OCI-LY7 (cell line): ENCODE data around the gene C12orf43. TPM values are rescaled to one million over a fixed set of nuclear protein-coding genes. Genes with fewer than 3 reads are reported as not detected.
A peak's percentile ranks its signal among the peaks of the same experiment; 100 is the strongest.

Experiments used
- BruUV-seq: library from RNA; stranded (reverse); fragments of 400-500 nt; replicated peaks from 2 replicates; lab custom pipeline; 2021; lab: Mats Ljungman, UMichigan
- CTCF ChIA-PET: fragments of 300-600 bp; sonication (Branson Sonifier 250); formaldehyde crosslinking; loops from one replicate; lab custom pipeline; 2022; ENCODE audit warnings: antibody characterized with exemption; ENCODE audit not compliant: unreplicated experiment; lab: Charles Lee
- POLR2A ChIA-PET: fragments of 300-600 bp; sonication (Branson Sonifier 250); formaldehyde crosslinking; loops from one replicate; lab custom pipeline; 2022; ENCODE audit warnings: antibody characterized with exemption; lab: Charles Lee
- DNase-seq: peaks from one replicate; pipeline ENCODE4 v3.0.0-alpha.2; 2015; ENCODE audit warnings: low spot score
- H2AFZ ChIP-seq: fragments of 200-600 bp; sonication (generic), shearing (Covaris generic); 2 replicates; pipeline ENCODE4 v1.6.1; 2014; ENCODE audit warnings: mild to moderate bottlenecking, antibody characterized with exemption, low read length, moderate library complexity
- H3K27ac ChIP-seq: fragments of 200-600 bp; sonication (generic); 2 replicates; pipeline ENCODE4 v1.5.1; 2014; ENCODE audit warnings: mixed run types, low read depth, mild to moderate bottlenecking, moderate library complexity, low read length, inconsistent platforms; ENCODE audit not compliant: poor library complexity, severe bottlenecking
- H3K36me3 ChIP-seq: fragments of 200-600 bp; sonication (generic); 2 replicates; pipeline ENCODE4 v1.6.1; 2014; ENCODE audit warnings: mild to moderate bottlenecking, antibody characterized with exemption, low read length, moderate library complexity, mixed read lengths; ENCODE audit not compliant: insufficient read depth
- H3K4me1 ChIP-seq: fragments of 200-600 bp; sonication (generic); 2 replicates; pipeline ENCODE4 v1.5.1; 2014; ENCODE audit warnings: mild to moderate bottlenecking, low read length; ENCODE audit not compliant: insufficient read depth, poor library complexity, severe bottlenecking
- H3K4me2 ChIP-seq: fragments of 200-600 bp; sonication (generic); 2 replicates; pipeline ENCODE4 v1.6.1; 2014; ENCODE audit warnings: mild to moderate bottlenecking, low read length
- H3K4me3 ChIP-seq: fragments of 200-600 bp; sonication (generic); 2 replicates; pipeline ENCODE4 v1.5.1; 2014; ENCODE audit warnings: mild to moderate bottlenecking, low read depth, low read length; ENCODE audit not compliant: poor library complexity, severe bottlenecking
- H3K79me2 ChIP-seq: fragments of 200-600 bp; sonication (generic); 2 replicates; pipeline ENCODE4 v1.6.1; 2016; ENCODE audit warnings: low read depth, mild to moderate bottlenecking, low read length, moderate library complexity, mixed read lengths; ENCODE audit not compliant: insufficient read depth
- H3K9me2 ChIP-seq: fragments of 200-600 bp; sonication (generic); 2 replicates; pipeline ENCODE4 v1.6.1; 2016; ENCODE audit warnings: mild to moderate bottlenecking, low read length, mixed read lengths; ENCODE audit not compliant: insufficient read depth
- H3K9me3 ChIP-seq: fragments of 200-600 bp; sonication (generic); 2 replicates; pipeline ENCODE4 v1.6.1; 2014; ENCODE audit warnings: mild to moderate bottlenecking, mixed run types, low read length, mixed read lengths
- H4K20me1 ChIP-seq: fragments of 200-600 bp; sonication (generic); 2 replicates; pipeline ENCODE4 v1.6.1; 2014; ENCODE audit warnings: mild to moderate bottlenecking, antibody characterized with exemption, low read length, moderate library complexity, mixed read lengths; ENCODE audit not compliant: insufficient read depth
- EZH2phosphoT487 ChIP-seq: fragments of 200-600 bp; sonication (generic); IDR thresholded peaks from 2 replicates; pipeline ENCODE4 v1.6.1; 2018; ENCODE audit warnings: low read depth, borderline replicate concordance, mild to moderate bottlenecking, mixed run types, antibody characterized with exemption, low read length, moderate library complexity, mixed read lengths
- intact Hi-C: fragments of 100-400 bp; cut with micrococcal nuclease; formaldehyde crosslinking; loops from one replicate; pipeline ENCODE4 v1.10.0; 2022; ENCODE audit not compliant: unreplicated experiment
- total RNA-seq, 2 experiments: library from RNA; depleted of rRNA in 1 of 2; stranded (reverse); fragments of >200 nt in 1 of 2; shearing (Covaris generic) in 1 of 2; gene quantifications; 2 replicates each; pipeline ENCODE4 v1.2.3, GENCODE V29; 2014 to 2022
- TF ChIP-seq, protein P1 (sequence below): fragments of 200-600 bp; sonication (generic); conservative IDR thresholded peaks from 2 replicates; pipeline ENCODE4 v1.5.1; 2014; ENCODE audit warnings: mild to moderate bottlenecking, antibody characterized with exemption, low read length, moderate library complexity, mixed read lengths

C12orf43 gene
- total RNA-seq, 2 experiments from 2014 or later, result 21.4 to 24.7 TPM

DNA sequence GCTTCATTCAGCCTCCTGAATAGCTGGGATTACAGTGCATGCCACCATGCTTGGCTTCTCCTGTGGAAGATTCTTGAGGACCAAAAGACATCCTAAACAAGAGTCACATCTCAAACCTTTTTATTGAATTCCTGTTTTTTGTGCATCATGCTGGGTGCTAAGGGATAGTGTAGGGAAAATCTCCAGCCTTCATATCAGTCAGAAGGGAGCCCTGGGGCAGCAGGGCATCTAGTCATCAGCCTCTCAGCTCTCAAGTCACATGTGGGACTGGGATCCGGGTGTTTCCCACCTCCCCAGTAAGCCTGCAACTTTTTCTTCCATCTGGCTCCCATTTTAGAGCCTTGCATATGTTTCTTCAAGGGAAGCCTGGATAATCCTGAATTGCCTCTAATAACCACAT, 47.8 kb upstream of the C12orf43 start:
- Histone ChIP-seq H3K36me3 (no peaks in the 10 kb centered on the region), H2AFZ (no peak overlapping the region), H4K20me1 (no peaks in the 10 kb centered on the region), H3K4me1 (peaks cover 12% of the 10 kb centered on the region), H3K4me3 (no peak overlapping the region), H3K27ac (no peak overlapping the region), H3K9me2 (no peaks in the 10 kb centered on the region), H3K9me3 (no peaks in the 10 kb centered on the region), H3K79me2 (no peaks in the 10 kb centered on the region), H3K4me2 (no peak overlapping the region)
- ChIA-PET CTCF (no interaction called here), POLR2A (interaction anchor here (0.7 kb wide), 3 partner anchors 26 to 242 kb away, joined by 4 to 7 read pairs (median 7); no protein-coding TSS in a partner anchor)
- no peak for TF ChIP-seq EZH2phosphoT487
- TF ChIP-seq, protein P1, sequence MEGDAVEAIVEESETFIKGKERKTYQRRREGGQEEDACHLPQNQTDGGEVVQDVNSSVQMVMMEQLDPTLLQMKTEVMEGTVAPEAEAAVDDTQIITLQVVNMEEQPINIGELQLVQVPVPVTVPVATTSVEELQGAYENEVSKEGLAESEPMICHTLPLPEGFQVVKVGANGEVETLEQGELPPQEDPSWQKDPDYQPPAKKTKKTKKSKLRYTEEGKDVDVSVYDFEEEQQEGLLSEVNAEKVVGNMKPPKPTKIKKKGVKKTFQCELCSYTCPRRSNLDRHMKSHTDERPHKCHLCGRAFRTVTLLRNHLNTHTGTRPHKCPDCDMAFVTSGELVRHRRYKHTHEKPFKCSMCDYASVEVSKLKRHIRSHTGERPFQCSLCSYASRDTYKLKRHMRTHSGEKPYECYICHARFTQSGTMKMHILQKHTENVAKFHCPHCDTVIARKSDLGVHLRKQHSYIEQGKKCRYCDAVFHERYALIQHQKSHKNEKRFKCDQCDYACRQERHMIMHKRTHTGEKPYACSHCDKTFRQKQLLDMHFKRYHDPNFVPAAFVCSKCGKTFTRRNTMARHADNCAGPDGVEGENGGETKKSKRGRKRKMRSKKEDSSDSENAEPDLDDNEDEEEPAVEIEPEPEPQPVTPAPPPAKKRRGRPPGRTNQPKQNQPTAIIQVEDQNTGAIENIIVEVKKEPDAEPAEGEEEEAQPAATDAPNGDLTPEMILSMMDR, result no peak
- no TSS peak for BruUV-seq
- no peak for DNase-seq
- intact Hi-C loops, result loop anchor here (5.0 kb wide), 2 partner anchors 48 to 168 kb away; no protein-coding TSS in a partner anchor

DNA sequence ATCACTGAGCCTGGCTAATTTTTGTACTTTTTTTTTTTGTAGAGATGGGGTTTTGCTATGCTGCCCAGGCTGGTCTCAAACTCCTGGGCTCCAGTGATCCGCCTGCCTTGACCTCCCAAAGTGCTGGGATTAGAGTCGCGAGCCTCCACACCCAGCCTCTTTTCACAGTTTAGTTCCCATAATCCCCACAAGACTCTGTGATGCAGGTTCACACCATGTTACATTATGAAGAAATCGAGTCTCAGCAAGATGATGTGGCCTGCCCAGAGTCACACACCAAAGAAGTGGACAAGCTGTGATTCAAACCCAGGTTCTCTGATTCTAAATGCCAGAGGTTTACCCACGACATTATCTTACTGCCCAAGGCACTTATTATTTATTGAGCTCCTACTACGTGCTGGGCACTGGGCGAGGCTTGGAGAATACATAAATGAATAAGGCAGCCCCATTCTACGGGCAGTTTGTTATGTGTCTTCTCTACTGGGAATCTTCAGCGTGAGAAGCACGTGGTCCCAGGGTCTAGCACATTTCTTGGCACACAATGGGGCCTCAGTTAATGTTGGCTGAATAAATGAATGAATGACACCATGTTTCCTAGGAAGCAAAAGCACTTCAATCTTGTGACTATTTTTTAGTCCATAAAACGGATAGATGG, 46.2 kb upstream of the C12orf43 start:
- H2AFZ ChIP-seq, result no peak overlapping the region
- H3K4me3 ChIP-seq, result no peak overlapping the region
- H3K9me3 ChIP-seq, result no peaks in the 10 kb centered on the region
- H3K36me3 ChIP-seq, result no peaks in the 10 kb centered on the region
- peaks cover 12% of the 10 kb centered on the region for H3K4me1 ChIP-seq
- no peak overlapping the region for H3K27ac ChIP-seq
- BruUV-seq, result no TSS peak
- POLR2A ChIA-PET, result interaction anchor here (0.9 kb wide), 1 partner anchor 16 kb away, joined by 4 read pairs; no protein-coding TSS in a partner anchor
- no peak for DNase-seq
- TF ChIP-seq, protein P1, result no peak
- TF ChIP-seq EZH2phosphoT487, result no peak
- intact Hi-C loops, result loop anchor here (5.0 kb wide), 2 partner anchors 50 to 170 kb away; no protein-coding TSS in a partner anchor
- no peak overlapping the region for H3K4me2 ChIP-seq
- H4K20me1 ChIP-seq, result no peaks in the 10 kb centered on the region
- no peaks in the 10 kb centered on the region for H3K79me2 ChIP-seq
- no peaks in the 10 kb centered on the region for H3K9me2 ChIP-seq
- CTCF ChIA-PET, result interaction anchor here (0.5 kb wide), 1 partner anchor 560 kb away, joined by 3 read pairs; no protein-coding TSS in a partner anchor

DNA sequence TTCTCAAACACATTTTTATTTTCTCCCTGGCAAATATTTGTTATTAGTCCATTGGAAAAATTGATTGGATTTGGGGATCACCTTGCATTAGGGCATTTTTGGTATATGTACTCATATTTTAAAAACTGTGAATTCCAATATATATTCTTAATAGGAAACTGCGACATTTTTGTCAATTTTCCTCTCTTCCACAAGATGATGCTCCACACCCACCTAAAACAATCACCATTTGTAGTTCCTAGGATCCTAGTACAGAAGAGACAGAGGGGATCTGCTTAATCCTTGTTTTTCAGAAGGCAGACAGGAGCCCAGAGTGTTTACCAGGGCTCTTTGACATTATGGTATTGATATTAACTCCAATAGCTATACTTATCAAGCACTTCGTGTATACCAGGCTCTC, 45.5 kb upstream of the C12orf43 start:
- no peak overlapping the region for H3K27ac ChIP-seq
- no peaks in the 10 kb centered on the region for H3K9me3 ChIP-seq
- BruUV-seq, result no TSS peak
- no peak overlapping the region for H3K4me3 ChIP-seq
- intact Hi-C loops, result loop anchor here (5.0 kb wide), 2 partner anchors 50 to 170 kb away; no protein-coding TSS in a partner anchor
- ChIA-PET CTCF (no interaction called here), POLR2A (interaction anchor here (0.5 to 0.9 kb wide), 3 partner anchors 16 to 26 kb away, joined by 3 to 4 read pairs (median 3); no protein-coding TSS in a partner anchor)
- no peaks in the 10 kb centered on the region for H3K36me3 ChIP-seq
- no peaks in the 10 kb centered on the region for H3K79me2 ChIP-seq
- H3K4me2 ChIP-seq, result no peak overlapping the region
- DNase-seq, result no peak
- no peaks in the 10 kb centered on the region for H3K9me2 ChIP-seq
- TF ChIP-seq EZH2phosphoT487, result no peak
- TF ChIP-seq, protein P1, result peak; percentile 42
- H3K4me1 ChIP-seq, result peaks cover 12% of the 10 kb centered on the region
- H4K20me1 ChIP-seq, result no peaks in the 10 kb centered on the region
- no peak overlapping the region for H2AFZ ChIP-seq
